Neutrophil (primary cell): ENCODE data around the gene CD52.
"Not testable (repeated sequence)": the region's sequence is repeated elsewhere in the genome, so short reads cannot be mapped to it uniquely, and the experiment has no call there.

ENCODE experiments used
- H3K27ac ChIP-seq: fragments of 200-600 bp; sonication (generic); 2 replicates; pipeline ENCODE4 v1.5.1; 2016; ENCODE audit warnings: mild to moderate bottlenecking, moderate library complexity
- H3K27me3 ChIP-seq: fragments of 200-600 bp; sonication (generic); 2 replicates; pipeline ENCODE4 v1.6.0; 2016; ENCODE audit warnings: mild to moderate bottlenecking
- H3K36me3 ChIP-seq: fragments of 200-600 bp; sonication (generic); 2 replicates; pipeline ENCODE4 v1.5.1; 2017
- H3K4me1 ChIP-seq, 2 experiments: fragments of 200-600 bp in 1 of 2; sonication (generic) in 1 of 2; 1 replicate in 1 of 2; 2 replicates in 1 of 2; pipeline versions ENCODE4 v1.5.1 to v1.6.1; 2013 to 2016; ENCODE audit warnings: low read depth in 1 of 2, low read length in 1 of 2, mild to moderate bottlenecking in 1 of 2, moderate library complexity in 1 of 2; ENCODE audit not compliant: control insufficient read depth in 1 of 2, insufficient read depth in 1 of 2
- H3K4me3 ChIP-seq, 2 experiments: fragments of 200-600 bp in 1 of 2; sonication (generic) in 1 of 2; 1 replicate in 1 of 2; 2 replicates in 1 of 2; pipeline ENCODE4 v1.5.1; 2013 to 2016; ENCODE audit warnings: low read depth in 1 of 2, low read length in 1 of 2, mild to moderate bottlenecking in 1 of 2, moderate library complexity in 1 of 2
- H3K9me3 ChIP-seq: fragments of 200-600 bp; sonication (generic); 2 replicates; pipeline ENCODE4 v1.5.1; 2016
- CTCF ChIP-seq: fragments of 200-600 bp; sonication (generic); IDR thresholded peaks from 2 replicates; pipeline ENCODE4 v1.5.1; 2016; ENCODE audit warnings: antibody characterized with exemption

Gene CD52

GRCh38 chr1:26330276-26330675 is 12.5 kb downstream of the CD52 start:
- no peak for TF ChIP-seq CTCF
- peaks cover 24 to 26% of the 10 kb centered on the region in 2 experiments for H3K4me1 ChIP-seq
- no peak overlapping the region for H3K27ac ChIP-seq
- no peak overlapping the region for H3K4me3 ChIP-seq
- peaks cover 54% of the 10 kb centered on the region for H3K36me3 ChIP-seq
- no peaks in the 10 kb centered on the region for H3K27me3 ChIP-seq
- no peaks in the 10 kb centered on the region for H3K9me3 ChIP-seq

- H3K4me3 ChIP-seq, H3K9me3 ChIP-seq: not testable (repeated sequence)
- peaks cover 27% of the 10 kb centered on the region for H3K36me3 ChIP-seq
- peaks cover 41 to 42% of the 10 kb centered on the region in 2 experiments for H3K4me1 ChIP-seq
- peaks cover 18% of the 10 kb centered on the region for H3K27me3 ChIP-seq
- peak overlapping the region; percentile 54 for H3K27ac ChIP-seq
Measured at GRCh38 chr1:26333312-26333711, 15.6 kb downstream of the CD52 start.

- Histone ChIP-seq H3K27me3 (peaks cover 25% of the 10 kb centered on the region), H3K4me3 (peak overlapping the region; percentile 79 to 81), H3K27ac (peak overlapping the region; percentile 71), H3K4me1 (peaks cover 41 to 42% of the 10 kb centered on the region in 2 experiments), H3K9me3 (no peaks in the 10 kb centered on the region), H3K36me3 (peaks cover 7% of the 10 kb centered on the region)
- no peak for TF ChIP-seq CTCF
Measured at GRCh38 chr1:26335774-26336476, 18.2 kb downstream of the CD52 start.

- Histone ChIP-seq H3K4me3 (peak overlapping the region; percentile 79 to 81), H3K36me3 (peaks cover under 1% of the 10 kb centered on the region), H3K4me1 (peaks cover 41 to 42% of the 10 kb centered on the region in 2 experiments), H3K27me3 (peaks cover 25% of the 10 kb centered on the region), H3K27ac (peak overlapping the region; percentile 71), H3K9me3 (no peaks in the 10 kb centered on the region)
- no peak for TF ChIP-seq CTCF
Measured at GRCh38 chr1:26336477-26337205, 18.9 kb downstream of the CD52 start.

- H3K36me3 ChIP-seq: no peaks in the 10 kb centered on the region
- no peaks in the 10 kb centered on the region for H3K9me3 ChIP-seq
- H3K27me3 ChIP-seq: peaks cover 30% of the 10 kb centered on the region
- no peak for TF ChIP-seq CTCF
- H3K27ac ChIP-seq: no peak overlapping the region
- peaks cover 41 to 42% of the 10 kb centered on the region in 2 experiments for H3K4me1 ChIP-seq
- H3K4me3 ChIP-seq: no peak overlapping the region
Measured at GRCh38 chr1:26337206-26337535, 19.4 kb downstream of the CD52 start.

- H3K27me3 ChIP-seq: peaks cover 33% of the 10 kb centered on the region
- H3K9me3 ChIP-seq: no peaks in the 10 kb centered on the region
- no peak for TF ChIP-seq CTCF
- no peak overlapping the region for H3K27ac ChIP-seq
- H3K4me1 ChIP-seq: peaks cover 41 to 42% of the 10 kb centered on the region in 2 experiments
- no peak overlapping the region for H3K4me3 ChIP-seq
- H3K36me3 ChIP-seq: no peaks in the 10 kb centered on the region
Measured at GRCh38 chr1:26337625-26338024, 19.9 kb downstream of the CD52 start.
